NCI-H524 (cell line): Measurements from ENCODE around the gene GLT8D1.
"Not testable (repeated sequence)": the region's sequence is repeated elsewhere in the genome, so short reads cannot be mapped to it uniquely, and the experiment has no call there.

Source experiments
- DNase-seq, 2 experiments: peaks; one replicate each; lab custom pipeline; 2025; lab: John Stamatoyannopoulos, UW

The GLT8D1 gene

GRCh38 chr3:52705688-52706686, at the start of gene GLT8D1, which contains the start of gene SPCS1:
Gene GLT8D1 (minus strand): TSS chr3:52705791. CDS start chr3:52700460, 5,331 bp downstream.
Gene SPCS1 (plus strand): TSS chr3:52706106. CDS start chr3:52706247, 141 bp downstream.
- peak; percentile 56 to 78 for DNase-seq

GRCh38 chr3:52754373-52754772, 48.8 kb upstream of the GLT8D1 start:
- DNase-seq, result no peak

GRCh38 chr3:52752045-52752660, 46.6 kb upstream of the GLT8D1 start:
- no peak for DNase-seq

- DNase-seq, result no peak
Measured at GRCh38 chr3:52743721-52744120, 38.1 kb upstream of the GLT8D1 start.

- DNase-seq, result no peak
Measured at GRCh38 chr3:52743152-52743551, 37.6 kb upstream of the GLT8D1 start.

- DNase-seq, result peak in 1 of 2 experiments; percentile 29
Measured at GRCh38 chr3:52742418-52743041, 36.9 kb upstream of the GLT8D1 start.

GRCh38 chr3:52739730-52740129, 34.1 kb upstream of the GLT8D1 start:
- no peak for DNase-seq

GRCh38 chr3:52733256-52733891, 27.8 kb upstream of the GLT8D1 start:
- DNase-seq, result no peak

GRCh38 chr3:52731590-52731989, 26.0 kb upstream of the GLT8D1 start:
- DNase-seq, result no peak

GRCh38 chr3:52730681-52731080, 25.1 kb upstream of the GLT8D1 start:
- DNase-seq, result no peak

GRCh38 chr3:52728753-52729152, 23.2 kb upstream of the GLT8D1 start:
- DNase-seq, result not testable (repeated sequence)

- DNase-seq, result no peak
Measured at GRCh38 chr3:52724511-52724910, 18.9 kb upstream of the GLT8D1 start.

- DNase-seq, result no peak
Measured at GRCh38 chr3:52723935-52724334, 18.3 kb upstream of the GLT8D1 start.

GRCh38 chr3:52722491-52722890, 16.9 kb upstream of the GLT8D1 start:
- DNase-seq, result no peak

GRCh38 chr3:52721730-52722008, 16.1 kb upstream of the GLT8D1 start:
- DNase-seq, result no peak

- DNase-seq, result no peak
Measured at GRCh38 chr3:52721002-52721729, 15.6 kb upstream of the GLT8D1 start.

GRCh38 chr3:52719618-52720017, 14.0 kb upstream of the GLT8D1 start:
- no peak for DNase-seq

- no peak for DNase-seq
Measured at GRCh38 chr3:52715714-52716305, 10.2 kb upstream of the GLT8D1 start.

GRCh38 chr3:52714335-52715302, 9.0 kb upstream of the GLT8D1 start:
- DNase-seq, result no peak
